DLD1 (cell line): ENCODE measurements around the gene VPS8.

Experiments used
- in situ Hi-C: cut with HindIII; loops from 2 replicates; pipeline ENCODE4 v1.10.0; 2017; ENCODE audit warnings: low sequenced_read_pairs

Gene VPS8

DNA sequence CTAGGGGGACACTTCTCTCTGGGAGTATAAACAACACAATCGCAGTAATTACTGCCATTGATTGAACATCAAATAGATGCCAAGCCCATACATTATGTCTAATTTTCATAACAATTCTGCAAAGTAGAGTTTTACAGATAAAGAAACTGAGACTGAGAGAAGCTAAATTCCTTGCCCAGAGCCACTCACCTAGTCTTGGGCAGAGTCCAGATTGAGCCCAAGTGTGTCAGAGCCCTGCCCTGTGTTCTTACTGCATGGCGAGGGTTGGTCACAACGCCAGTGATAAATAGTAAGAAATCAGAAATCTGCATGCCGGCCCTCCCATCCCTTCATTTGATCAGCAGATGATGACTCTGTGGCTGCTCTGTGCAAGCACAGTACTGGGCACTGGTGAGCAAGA lies 234.6 kb downstream of the VPS8 start:
- in situ Hi-C loops, result no loop called here

DNA sequence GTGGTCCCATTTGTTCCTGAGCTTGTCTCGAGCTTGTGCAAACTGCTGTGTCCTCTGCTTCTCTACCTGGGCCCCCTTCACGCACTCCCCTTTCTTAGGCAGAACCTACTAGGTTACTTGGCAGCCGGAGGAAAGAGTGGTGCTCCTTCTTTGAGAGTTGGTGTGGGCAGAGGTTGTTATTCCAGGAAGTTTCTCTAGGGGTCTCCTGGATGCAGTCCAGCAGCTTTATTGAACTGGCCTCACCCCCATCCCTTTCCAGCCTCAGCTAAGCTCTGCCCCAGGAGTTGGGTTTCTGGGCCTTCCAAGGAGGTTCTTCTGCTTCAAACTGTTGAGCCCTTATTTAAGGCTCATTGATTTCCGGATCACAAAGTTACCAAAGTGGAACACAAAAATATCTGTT lies 237.7 kb downstream of the VPS8 start:
- in situ Hi-C loops, result no loop called here

DNA sequence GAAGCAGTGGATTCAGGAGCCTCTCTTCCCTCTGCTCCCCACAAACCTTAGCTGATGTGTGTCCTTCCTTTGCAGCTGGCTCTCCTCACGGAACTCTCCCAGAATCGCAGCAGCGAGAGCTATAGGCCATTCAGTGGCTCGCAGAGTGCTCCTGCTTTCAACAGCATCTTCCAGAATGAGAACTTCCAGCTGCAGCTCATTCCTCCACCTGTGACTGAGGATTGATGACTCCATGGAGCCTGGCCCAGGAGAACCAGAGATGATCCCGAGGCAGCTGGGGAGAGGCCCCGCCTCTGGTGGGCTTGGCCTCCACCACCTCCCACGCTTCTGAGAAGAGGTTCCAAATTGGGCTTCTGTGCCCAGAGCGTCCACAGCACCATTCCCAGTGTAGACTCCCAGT lies 239.8 kb downstream of the VPS8 start:
- in situ Hi-C loops, result no loop called here

DNA sequence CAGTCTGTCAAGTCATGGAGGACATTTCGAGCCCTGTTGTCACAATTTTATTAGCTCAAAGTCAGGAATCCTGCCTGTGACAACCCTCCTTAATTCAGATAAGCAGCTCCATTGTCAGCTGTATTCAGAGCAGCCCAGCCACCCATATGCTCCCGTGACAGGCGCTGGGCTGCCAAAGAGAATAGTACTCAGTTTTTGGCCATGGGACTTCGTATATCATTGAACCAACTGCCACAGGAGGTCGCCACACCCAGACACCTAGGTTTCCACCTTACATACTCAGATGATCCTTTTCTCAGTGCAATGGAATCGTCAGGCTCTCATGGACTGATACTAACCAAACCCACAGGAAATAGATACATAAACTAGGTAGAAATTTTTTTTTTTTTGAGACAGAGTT lies 240.7 kb downstream of the VPS8 start:
- in situ Hi-C loops, result no loop called here

DNA sequence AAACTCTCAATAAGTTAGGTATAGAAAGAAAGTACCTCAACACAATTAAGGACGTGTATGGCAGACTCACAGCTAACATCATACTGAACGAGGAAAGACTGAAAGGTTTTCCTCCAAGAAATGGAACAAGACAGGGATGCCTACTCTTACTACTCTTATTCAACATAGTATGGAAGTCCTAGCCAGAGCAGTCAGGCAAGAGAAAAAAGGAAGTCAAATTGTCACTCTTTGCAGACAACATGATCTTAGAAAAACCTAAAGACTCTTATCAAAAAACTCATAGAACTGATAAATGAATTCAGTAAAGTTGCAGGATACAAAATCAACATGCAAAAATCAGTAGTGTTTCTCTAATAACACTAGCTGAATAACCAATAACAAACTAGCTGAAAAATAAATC lies 244.9 kb downstream of the VPS8 start:
- in situ Hi-C loops, result no loop called here

DNA sequence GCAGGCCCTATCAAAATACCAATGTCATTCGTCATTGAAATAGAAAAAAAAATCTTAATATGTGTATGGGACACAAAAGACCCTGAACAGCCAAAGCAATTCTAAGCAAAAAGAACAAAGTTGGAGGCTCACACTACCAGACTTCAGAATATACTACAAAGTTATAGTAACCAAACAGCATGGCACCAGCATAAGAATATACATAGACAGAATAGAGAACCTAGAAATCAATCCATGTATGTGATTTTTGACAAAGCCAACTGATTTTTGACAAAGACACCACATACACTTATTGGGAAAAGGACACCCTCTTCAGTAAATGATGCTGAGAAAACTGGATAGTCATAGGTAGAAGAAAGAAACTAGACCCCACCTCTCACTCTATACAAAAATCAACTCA lies 245.9 kb downstream of the VPS8 start:
- in situ Hi-C loops, result no loop called here

DNA sequence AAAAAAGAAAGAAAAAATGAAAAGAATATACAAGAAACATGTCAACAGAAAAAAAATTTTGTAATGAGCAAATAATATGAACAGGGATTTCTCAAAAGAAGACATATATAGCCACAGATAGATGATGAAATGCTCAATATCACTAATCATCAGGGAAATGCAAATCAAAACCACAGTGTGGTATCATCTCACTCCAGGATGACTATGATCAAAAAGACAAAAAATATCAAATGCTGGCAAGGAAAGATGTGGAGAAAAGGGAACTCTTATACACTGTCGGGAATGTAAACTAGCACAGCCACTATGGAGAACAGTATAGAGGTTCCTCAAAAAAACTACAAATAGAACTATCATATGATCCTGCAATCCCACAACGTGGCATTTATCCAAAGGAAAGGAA lies 246.8 kb downstream of the VPS8 start:
- in situ Hi-C loops, result no loop called here

DNA sequence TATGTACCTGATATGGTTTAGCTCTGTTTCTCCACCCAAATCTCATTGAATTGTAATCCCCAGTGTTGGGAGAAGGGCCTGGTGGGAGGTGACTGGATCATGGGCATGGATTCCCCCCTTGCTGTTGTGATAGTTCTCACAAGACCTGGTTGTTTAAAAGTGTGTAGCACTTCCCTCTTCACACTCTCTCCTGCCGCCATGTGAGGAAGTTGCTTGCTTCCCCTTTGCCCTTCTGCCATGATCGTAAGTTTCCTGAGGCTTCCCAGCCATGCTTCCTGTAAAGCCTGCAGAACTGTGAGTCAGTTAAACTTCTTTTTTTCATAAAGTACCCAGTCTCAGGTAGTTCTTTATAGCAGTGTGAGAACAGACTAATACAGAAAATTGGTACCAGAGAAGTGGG lies 247.8 kb downstream of the VPS8 start:
- in situ Hi-C loops, result no loop called here

DNA sequence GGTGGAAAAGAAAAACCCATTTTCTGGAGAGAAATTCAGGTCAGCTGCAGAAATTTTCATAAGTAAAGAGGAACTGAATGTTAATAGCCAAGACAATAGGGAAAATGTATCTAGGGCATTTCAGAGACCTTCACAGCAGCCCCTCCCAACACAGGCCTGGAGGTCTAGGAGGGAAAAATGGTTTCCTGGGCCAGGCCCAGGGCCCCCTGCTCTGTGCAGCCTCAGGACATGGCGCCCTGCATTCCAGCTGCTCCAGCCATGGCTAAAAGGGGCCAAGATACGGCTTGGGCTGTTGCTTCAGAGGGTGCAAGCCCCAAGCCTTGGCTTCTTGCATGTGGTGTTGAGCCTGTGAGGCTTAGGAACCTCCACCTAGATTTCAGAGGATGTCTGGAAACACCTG lies 248.7 kb downstream of the VPS8 start:
- in situ Hi-C loops, result no loop called here

DNA sequence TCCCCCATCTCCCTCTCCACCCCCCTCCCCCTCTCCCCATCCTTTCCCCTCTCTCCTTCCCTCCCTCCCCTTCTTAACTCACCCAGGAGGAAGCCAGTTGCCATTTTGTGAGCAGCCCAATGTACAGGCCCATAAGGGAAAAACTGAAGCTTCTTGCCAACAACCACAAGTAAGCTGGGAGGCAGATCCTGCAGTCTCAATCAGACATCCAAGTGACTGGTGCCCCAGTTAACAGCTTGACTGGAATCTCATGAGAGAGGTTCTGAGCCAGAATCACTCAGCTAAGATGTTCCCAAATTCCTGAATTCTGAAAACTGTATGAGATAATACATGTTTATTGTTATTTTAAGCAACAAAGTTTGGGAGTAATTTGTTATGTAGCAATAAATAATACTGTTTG lies 250.2 kb downstream of the VPS8 start:
- in situ Hi-C loops, result no loop called here

DNA sequence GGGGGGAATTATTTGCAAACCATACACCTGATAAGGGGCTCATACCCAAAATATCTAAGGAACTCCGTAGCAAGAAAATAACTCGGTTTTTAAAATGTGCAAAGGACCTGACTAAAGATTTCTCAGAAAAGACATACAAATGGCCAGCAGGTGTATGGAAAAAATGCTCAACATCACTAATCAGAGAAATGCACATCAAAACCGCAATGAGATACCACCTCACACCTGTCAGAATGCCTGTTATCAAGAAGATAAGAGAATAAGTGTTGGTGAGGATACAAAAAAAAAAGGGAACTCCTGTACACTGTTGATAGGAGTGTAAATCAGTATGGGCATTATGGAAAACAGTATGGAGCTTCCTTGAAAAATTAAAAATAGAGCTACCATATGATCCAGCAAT lies 251.5 kb downstream of the VPS8 start:
- in situ Hi-C loops, result no loop called here

DNA sequence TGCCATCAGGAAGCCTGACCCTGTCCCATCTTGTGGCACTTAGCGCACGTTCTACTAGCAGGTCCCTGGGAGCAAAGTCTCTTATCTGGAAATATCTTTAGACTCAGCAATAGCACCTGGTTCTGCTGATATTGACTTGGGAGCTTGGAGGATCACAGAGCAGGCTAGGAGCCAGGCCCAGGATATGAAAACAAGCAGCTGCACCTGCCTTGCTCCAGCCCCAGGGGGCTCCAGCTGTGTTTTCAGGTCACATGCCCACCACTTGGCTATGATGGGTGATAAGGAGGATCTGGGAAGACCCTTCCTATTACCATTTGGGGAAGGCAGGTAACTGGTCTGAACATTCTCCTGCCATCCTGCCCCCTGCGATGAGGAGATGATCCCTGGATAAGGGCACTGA lies 253.1 kb downstream of the VPS8 start:
- in situ Hi-C loops, result no loop called here

DNA sequence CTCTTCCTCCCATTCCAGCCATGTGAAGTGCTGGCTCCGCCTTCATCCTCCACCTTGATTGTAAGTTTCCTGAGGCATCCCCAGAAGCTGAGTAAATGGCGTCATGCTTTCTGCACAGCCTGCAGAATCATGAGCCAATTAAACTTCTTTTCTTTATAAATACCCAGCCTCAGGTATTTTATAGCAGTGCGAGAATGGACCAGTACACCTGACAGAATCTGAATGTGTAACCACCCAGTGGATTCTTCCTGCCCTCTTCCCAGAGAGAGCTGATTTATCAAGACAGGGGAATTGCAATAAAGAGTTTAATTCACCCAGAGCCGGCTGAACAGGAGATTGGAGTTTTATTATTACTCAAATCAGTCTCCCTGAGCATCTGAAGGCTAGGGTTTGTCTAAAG lies 254.3 kb downstream of the VPS8 start:
- in situ Hi-C loops, result no loop called here

DNA sequence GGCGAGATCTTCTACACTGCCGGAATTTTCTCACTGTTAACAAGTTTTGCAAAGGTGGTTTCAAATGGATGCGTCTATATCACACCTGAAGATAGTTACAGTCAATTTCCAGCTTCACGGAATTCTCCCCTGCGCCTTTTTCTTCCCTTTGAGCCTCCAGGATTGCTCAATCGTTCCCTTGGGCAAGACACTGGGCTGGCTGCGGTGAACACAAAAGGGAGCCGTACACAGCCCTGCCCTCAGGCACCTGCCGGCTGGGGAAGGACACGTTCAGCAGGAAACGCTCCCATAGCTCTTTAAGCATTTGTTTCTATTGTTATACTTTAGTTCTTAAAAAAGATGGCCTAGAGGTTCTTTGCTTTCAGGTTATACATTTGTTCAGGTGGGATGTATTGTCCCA lies 255.2 kb downstream of the VPS8 start:
- in situ Hi-C loops, result no loop called here

DNA sequence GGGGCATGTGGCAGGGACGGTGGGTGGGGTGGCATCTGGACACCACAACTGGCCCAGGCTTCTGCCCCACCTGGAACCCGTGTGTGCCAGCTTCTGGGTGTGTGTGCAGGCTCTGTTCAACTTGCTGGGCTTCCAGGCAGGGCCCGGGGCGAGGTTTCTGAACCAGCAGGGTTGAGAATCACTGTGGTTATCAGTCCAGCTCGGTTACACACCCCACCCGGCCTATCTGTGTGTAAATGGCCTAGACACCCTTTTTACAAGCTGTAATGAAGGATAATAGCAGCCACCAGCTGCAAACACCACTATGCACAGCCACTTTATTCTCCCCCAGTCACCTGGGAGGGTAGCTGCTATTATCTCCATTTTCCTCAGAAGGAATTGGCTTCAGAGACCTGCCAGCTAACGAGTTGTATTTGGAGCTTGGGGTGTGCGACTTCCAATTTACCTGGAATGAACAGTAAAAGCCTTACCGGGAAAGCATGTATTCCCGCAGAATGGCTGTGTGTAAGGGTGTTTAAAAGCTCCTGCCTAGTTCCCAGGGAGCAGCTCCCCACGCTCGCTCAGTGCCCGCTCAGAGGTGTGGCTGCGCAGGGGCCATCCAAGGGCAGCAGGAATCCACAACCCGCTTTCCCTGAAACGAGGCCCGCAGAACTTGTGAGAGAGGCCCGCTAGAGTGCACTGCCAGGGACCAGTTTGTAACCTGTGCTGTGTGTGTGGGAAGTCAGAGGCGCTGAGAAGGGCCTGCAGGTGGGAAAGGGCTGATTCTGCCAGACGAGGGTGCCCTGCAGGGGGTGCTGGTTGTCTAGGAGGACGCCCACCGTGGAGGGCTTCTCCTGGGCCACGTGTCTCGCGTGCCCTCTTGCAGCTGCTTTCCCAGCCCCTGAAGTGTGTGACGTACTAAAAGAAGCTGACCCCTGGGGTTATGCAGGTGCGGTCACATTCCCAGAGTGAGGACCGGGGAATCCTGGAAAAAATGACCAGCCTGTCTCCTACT lies 257.4 kb downstream of the VPS8 start:
- in situ Hi-C loops, result loop anchor here (10.0 kb wide), 1 partner anchor 115 kb away; no protein-coding TSS in a partner anchor

DNA sequence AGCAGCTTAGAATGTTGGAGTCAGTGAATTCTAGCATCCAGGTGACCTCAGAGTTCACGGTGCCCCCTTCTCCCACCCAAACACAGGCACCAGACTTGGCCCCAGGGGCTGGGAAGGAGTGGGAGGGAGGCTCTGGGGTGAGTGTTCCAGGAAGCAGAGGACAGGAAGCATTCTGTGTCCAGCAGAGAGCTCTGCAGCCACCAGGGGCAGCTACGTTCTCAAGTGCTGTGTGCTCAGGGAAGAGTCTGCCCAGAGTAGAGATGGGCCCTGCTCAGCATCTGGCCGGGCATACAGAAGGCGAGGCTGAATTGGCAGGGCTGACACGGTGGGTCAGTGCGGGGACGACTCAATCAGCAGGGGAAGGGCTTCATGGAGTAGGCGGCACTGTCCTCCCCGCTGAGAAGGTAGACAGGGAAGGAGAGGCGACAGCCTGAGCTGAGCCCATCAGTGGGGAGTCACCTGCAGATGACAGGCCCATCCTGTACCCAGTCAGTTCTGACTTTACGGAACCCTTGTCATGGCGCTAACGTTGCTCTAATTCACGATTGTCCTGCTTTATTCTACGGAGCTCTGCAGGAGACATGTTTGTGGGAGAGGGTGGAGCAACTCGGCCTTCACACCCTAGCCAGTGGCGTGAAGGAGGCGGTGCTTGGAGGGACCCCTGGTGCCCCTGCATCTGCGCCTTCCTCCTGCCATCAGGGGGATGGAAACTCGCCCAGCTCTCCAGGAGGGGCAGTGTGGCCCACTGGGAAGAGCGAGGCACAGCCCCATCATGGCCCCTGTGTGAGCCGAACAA lies 258.7 kb downstream of the VPS8 start:
- in situ Hi-C loops, result loop anchor here (10.0 kb wide), 1 partner anchor 116 kb away; no protein-coding TSS in a partner anchor

DNA sequence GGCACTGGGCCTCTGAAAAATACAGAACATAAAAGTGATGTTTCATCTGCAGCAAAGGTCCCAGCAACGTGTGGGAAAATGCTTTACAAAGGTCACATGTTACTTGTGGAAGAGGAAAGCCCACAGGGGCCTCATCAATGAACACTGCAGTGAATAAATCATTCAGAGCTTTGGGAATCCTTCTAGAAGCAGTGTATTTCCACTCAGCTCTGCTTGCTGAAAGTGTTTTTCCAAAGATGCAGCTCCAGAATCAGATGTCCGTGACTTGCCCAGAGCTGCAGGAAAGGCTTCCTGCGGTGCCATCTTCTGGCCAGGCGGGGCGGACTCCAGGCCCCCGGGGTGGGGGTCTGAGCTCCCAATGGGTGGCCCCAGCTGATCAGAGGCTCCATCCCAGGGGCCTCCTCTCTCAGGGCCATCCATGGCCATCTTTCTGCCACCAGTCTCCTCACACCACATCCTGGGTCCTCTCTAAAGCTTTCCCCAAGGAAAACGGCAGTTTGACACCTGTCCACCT lies 259.4 kb downstream of the VPS8 start:
- in situ Hi-C loops, result loop anchor here (10.0 kb wide), 1 partner anchor 117 kb away; no protein-coding TSS in a partner anchor

DNA sequence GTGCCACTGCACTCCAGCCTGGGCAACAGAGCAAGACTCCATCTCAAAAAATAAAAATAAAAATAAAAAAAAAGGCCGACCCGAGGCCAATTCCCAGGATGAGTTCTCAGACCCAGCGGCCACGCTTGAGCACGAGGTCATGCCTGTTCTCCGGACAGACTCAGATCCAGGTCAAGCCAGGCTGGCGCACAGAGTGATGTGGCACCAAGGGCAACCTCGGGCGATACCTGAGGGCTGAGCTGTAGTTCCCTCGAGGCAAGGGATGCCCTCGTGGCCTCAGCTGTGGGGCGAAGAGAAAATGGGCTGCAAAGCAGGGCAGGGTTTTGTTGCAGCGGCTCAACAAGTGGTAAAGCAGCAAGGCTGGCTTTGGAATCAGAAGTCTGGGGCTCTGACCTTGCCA lies 263.6 kb downstream of the VPS8 start:
- in situ Hi-C loops, result loop anchor here (10.0 kb wide), 1 partner anchor 121 kb away; no protein-coding TSS in a partner anchor

DNA sequence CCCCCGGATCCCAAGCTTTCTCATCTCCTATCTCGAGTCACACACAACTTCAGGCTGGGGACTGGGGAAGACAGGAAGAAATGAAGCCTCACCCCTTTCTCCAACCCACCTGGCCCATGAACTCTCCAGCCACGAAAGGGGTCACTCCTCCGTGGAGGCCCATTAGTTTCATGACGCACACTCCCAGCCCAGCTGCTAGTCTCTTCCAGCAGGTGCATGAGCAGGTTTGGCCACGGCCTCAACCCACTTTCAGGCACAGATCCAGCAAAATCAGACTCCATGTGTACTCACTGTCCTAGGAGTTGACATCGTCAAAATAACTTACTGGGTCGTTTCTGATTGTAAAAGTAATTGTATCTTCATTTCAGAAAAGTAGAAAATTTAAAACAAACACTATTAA lies 264.3 kb downstream of the VPS8 start:
- in situ Hi-C loops, result loop anchor here (10.0 kb wide), 1 partner anchor 121 kb away; no protein-coding TSS in a partner anchor

DNA sequence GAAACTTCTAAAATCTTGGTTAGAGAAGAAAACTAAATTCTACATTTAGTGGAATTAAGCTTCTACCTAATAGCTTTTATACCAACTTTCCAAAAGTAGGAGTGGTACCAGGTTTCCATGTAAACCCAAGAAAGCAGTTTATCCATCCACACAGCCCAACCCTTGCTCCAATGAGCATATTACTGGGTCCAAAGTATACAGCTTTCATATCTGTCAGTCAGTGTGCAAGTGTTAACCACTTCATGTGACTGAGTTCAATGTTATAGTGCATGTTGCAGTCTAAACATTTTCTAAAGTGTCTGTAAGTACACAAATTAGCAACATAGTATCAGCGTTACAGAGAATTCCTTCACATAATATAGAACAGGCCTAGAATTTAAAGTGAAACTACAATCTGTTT lies 267.7 kb downstream of the VPS8 start:
- in situ Hi-C loops, result loop anchor here (10.0 kb wide), 1 partner anchor 125 kb away; no protein-coding TSS in a partner anchor

DNA sequence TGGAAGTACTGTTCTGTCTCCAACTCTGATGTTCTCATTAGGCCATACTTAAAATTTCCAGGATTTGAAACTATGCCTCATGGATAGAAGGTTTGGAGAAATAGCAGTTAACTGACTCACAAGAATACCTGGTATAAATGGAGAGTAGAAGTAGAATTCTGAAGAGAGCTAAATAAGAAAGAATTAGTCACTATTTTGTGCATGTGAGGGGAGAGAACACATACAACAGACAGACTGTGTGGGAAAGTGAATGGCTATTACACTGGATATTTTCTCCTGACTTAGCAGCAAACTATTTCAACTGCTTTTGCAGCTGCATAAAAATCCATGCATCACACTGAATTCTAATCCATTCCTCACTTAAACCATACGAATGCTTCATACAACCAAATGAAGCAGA lies 269.6 kb downstream of the VPS8 start:
- in situ Hi-C loops, result no loop called here
